Stimulated activated CD8-positive, alpha-beta memory T cell treated with anti-CD3 and anti-CD28 coated beads, Interleukin-7, amount 100 ng/mL, for 24 hours (primary cell): ENCODE measurements around the gene PIM1.

Source experiments
- DNase-seq: peaks from one replicate; pipeline ENCODE4 v3.0.0-alpha.2; 2020; ENCODE audit warnings: low read depth

PIM1 gene

GRCh38 chr6:37137201-37138090, 32.5 kb upstream of the PIM1 start:
- no peak for DNase-seq

GRCh38 chr6:37138856-37139229, 31.1 kb upstream of the PIM1 start:
- no peak for DNase-seq

GRCh38 chr6:37139230-37139962, 30.6 kb upstream of the PIM1 start:
- DNase-seq: no peak

GRCh38 chr6:37140145-37140544, 29.8 kb upstream of the PIM1 start:
- DNase-seq: no peak

- DNase-seq: no peak
These were observed 28.5 kb upstream of the PIM1 start for GRCh38 chr6:37141281-37142049.

- DNase-seq: no peak
These were observed 27.8 kb upstream of the PIM1 start for GRCh38 chr6:37142050-37142614.

- no peak for DNase-seq
These were observed 26.4 kb upstream of the PIM1 start for GRCh38 chr6:37143585-37143984.

GRCh38 chr6:37145443-37145842, 24.5 kb upstream of the PIM1 start:
- no peak for DNase-seq

- DNase-seq: no peak
These were observed 23.2 kb upstream of the PIM1 start for GRCh38 chr6:37146735-37147157.

GRCh38 chr6:37149745-37150144, 20.2 kb upstream of the PIM1 start:
- DNase-seq: no peak

GRCh38 chr6:37150314-37150713, 19.6 kb upstream of the PIM1 start:
- DNase-seq: no peak

- no peak for DNase-seq
These were observed 14.3 kb upstream of the PIM1 start for GRCh38 chr6:37155394-37156312.

GRCh38 chr6:37158508-37158907, 11.4 kb upstream of the PIM1 start:
- no peak for DNase-seq

- no peak for DNase-seq
These were observed 8.8 kb upstream of the PIM1 start for GRCh38 chr6:37160922-37161778.

GRCh38 chr6:37162740-37163139, 7.2 kb upstream of the PIM1 start:
- DNase-seq: no peak

GRCh38 chr6:37168163-37168758, 1.7 kb upstream of the PIM1 start:
- no peak for DNase-seq

- no peak for DNase-seq
These were observed 999 bp upstream of the PIM1 start for GRCh38 chr6:37168811-37169495.

- DNase-seq: no peak
These were observed 585 bp downstream of the PIM1 start for GRCh38 chr6:37170273-37171200.
